SW480 (cell line): ENCODE data around the gene TM9SF3.
"Not testable (repeated sequence)": the region's sequence is repeated elsewhere in the genome, so short reads cannot be mapped to it uniquely, and the experiment has no call there.

Experiments used
- DNase-seq: peaks from one replicate; pipeline ENCODE4 v3.0.0-alpha.2; 2016; ENCODE audit warnings: low spot score

The TM9SF3 gene

DNA sequence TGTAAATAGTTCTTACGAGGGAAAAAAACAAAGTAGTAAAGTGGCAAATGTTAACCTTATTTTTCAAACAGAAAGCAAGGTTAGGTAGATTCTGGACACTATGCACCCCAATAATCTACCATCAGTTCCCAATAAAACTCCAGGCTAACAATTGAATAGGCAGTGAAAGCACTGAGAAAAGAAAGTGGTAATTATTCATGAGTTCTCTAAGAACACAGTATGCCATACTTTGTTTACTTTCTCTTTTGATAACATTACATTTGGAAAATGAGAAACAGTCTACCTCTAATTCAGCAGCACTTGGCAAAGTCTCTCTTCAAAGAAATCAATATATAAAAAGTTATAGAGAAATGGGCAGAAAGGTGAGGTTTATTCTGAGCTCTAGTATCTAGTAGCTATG lies 18.4 kb downstream of the TM9SF3 start:
- DNase-seq = no peak

DNA sequence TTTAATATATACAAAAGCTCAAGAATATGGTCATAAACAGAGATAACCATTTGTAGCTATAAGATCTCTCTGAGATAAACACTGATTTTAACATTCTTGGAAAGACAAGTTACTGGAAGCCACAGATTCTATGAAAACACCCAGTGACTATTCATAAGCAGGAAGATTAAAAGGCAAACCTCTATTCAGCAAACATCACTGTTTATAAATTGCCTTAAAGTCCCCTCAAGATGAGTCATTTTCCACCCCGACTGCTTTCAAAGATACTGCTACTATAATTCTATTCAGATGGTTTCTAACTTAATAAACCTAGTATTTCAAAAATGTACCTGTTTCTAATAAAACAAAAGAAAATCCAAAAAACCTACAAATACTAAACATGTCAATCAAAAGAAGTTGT lies 21.0 kb downstream of the TM9SF3 start:
- no peak for DNase-seq

DNA sequence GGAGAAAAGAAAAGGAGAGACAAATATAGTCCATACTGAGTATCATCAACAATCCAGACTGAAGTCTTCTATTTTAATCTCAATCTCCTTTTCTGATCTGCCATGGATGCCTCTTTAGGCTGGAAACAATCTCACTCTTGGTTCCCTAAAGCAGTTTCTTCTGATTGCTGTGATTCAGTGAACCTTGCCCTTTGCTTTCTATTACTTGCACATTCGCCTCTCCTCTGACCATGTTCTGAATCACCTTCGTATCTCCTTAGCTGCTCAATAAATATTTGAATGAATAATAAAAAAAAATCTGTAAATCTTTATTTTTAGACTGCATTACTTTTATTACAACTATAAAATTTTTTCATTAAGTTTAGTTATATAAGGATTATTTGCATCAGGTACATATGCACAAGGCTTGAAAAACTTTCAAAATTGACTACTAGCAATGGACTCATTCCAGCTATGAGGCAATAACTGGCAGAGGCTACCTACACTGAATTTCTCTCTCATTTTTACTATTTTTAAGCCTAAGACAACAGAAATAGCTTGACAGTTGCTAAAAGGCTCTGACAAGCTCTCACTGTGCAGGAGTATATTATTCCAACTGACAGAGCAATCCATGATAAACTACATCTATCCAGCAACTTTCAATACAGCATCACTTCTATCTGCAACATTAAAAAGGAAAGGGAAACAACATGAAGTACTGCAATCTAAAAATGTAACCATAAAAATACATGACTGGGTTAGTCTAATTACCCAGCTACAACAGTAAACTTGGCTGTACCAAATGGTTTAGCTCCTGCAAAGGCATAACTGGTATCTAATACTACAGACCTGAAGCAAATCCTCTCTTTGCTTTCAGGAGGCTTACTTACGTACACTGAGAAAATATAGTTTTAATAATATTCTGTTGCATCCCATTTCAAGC lies 25.6 kb downstream of the TM9SF3 start:
- DNase-seq = no peak

DNA sequence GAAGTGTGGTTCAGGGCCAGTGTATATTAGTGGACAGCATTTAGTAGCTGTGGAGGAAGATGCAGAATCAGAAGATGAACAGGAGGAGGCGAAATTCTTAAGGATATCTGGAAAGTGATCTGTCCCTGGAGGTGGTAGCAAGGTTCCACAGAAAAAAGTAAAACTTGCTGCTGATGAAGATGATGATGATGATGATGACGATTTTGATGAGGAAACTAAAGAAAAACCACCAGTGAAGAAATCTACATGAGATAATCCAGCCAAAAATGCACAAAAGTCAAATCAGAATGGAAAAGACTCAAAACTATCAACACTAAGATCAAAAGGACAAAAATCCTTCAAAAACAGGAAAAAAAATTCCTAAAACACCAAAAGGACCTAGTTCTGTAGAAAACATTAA lies 26.3 kb downstream of the TM9SF3 start:
- no peak for DNase-seq

DNA sequence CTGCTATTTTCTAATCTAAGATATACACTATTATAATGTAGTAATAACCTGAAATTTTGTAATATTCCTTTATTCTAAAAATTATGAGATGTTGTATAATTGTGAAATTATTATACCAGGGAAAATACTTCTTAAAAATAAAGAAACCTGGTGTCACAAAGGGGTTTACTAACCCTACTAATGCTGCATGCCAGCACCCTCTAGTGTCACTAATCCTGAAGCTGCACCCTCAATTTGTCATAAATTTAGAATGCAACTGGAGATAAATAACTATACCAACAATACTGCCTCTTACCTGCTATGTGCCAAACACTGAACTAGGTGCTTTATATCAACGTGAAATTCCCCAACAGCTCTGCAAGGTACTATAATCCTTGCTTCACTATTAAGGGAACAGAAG lies 30.8 kb downstream of the TM9SF3 start:
- peak; percentile 23 for DNase-seq

DNA sequence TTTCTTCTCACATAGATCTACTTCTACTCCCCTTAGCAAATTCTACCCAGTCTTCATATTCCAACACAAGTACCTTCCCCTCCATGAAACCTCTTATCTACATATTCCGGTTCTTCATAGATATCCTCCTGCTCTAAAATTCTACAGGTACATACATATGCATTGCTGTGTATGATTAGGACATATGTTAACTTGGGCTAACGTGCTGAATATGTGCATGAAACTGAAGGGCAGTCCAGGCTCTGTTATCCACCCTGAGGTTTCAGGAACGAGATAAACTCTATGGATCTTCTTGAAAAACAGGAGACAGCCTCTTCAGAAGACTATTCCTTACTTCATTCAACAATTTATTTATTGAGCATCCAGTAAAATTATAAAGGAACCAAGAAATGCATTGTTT lies 31.5 kb downstream of the TM9SF3 start:
- no peak for DNase-seq

DNA sequence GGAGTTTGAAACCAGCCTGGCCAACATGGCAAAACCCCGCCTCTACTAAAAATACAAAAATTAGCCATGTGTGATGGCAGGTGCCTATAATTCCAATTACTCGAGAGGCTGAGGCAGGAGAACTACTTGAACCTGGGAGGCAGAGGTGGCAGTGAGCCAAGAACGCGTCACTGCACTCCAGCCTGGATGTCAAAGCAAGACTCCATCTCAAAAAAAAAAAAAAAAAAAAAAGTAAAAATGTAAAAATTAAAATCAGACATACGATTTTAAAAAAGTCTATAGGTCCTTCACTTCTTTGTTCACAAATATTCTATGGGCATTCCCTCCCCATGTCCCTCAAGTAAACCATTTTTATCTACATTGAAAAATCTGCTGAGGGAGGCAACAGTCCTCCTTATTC lies 38.2 kb downstream of the TM9SF3 start:
- DNase-seq = no peak

DNA sequence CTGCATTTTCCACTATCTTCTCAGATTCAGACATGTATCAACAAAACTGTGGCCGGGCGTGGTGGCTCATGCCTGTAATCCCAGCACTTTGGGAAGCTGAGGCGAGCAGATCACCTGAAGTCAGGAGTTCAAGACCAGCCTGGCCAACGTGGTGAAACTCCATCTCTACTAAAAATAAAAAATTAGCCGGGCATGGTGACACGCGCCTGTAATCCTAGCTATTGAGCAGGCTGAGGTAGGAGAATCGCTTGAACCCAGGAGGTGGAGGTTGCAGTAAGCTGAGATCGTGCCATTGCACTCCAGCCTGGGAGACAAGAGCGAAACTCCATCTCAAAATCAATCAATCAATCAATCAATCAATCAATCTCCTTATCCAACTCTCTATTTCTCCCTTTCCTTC lies 41.3 kb downstream of the TM9SF3 start:
- DNase-seq = not testable (repeated sequence)

DNA sequence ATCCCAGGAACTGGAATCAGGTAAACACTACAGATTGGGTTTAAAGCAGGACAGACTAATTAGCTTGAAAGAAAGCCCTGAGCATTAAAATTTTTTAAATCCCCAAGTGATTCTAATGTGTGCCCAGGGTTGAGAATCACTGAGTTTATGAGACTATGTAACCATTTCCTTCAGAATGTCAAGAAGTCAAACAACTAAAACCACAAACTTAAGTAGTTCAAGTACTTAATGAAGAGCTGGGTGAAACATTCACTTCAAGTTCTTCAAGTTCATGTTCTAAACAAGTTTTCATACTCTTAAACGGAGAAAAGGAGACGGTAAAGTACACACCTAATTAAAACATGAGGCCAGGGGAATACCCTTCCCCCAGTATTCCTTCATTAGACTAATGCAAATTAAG lies 44.9 kb downstream of the TM9SF3 start:
- no peak for DNase-seq

DNA sequence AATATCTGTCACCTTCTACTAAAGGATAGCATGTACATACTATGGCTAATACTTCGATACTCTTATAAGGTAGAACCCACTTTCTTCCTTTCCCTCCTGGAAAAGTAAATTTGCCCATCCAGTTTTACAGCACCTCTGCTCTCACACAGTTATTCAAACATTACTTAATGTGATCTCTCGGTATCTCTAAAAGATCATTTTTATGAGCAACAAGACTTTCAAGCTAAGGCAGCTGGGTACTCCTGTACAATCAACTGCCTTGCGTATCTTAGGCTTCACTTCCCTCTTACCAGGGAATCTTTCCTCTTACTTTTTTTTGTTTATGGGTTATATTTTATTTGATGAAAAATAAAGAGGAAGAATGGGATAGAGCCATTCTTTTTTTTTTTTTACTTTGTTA lies 46.6 kb downstream of the TM9SF3 start:
- DNase-seq = no peak

DNA sequence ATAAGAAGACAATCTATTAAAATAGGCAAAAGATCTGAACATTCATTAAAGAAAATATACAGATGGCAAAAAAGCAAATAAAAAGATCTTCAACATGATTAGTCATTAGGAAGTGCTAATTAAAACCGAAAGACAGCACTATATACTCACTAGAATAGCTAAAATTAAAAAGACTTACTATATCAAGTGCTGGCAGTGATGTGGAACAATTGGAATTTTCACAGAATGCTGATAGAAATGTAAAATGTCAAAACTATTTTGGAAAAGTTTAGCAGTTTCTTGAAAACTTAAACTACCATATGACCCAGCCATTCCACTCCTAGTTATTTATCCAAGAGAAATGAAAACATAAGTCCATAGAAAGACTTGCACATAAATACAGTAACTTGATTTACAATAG lies 48.1 kb downstream of the TM9SF3 start:
- DNase-seq = no peak

DNA sequence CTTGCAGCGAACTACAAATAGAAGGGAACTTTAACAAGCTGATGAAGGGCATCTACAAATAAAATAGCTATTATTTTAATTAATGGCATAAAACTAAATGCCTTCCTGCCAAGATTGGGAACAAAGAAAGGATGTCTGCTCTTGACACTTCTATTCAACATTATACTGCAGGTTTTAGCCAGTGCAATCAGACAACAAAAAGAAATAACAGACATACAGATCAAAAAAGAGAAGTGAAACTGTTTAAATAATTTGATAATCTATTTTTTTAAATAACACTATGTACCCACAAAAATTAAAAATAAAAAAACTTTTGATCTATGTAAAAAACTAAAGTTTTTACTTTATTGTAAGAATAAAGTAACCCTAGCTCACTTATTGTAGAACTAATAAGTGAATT lies 50.7 kb downstream of the TM9SF3 start:
- no peak for DNase-seq

DNA sequence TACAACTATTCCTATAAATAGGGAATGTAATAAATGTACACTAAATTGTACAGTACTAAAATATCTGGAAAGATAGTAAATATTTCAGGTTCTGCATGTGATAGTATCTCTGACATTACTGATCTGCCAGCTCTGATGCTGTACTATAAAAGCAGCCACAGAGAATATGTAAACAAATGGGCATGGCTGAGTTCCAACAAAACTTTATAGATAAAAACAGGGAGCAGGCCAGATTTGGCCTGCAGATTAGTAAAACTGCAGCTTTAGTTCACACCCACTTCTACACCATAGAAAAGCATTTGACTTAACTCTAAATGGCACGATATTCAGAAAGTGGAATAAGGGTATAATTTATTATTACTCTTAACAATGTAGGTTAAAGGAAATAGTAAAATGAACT lies 54.3 kb downstream of the TM9SF3 start:
- no peak for DNase-seq

DNA sequence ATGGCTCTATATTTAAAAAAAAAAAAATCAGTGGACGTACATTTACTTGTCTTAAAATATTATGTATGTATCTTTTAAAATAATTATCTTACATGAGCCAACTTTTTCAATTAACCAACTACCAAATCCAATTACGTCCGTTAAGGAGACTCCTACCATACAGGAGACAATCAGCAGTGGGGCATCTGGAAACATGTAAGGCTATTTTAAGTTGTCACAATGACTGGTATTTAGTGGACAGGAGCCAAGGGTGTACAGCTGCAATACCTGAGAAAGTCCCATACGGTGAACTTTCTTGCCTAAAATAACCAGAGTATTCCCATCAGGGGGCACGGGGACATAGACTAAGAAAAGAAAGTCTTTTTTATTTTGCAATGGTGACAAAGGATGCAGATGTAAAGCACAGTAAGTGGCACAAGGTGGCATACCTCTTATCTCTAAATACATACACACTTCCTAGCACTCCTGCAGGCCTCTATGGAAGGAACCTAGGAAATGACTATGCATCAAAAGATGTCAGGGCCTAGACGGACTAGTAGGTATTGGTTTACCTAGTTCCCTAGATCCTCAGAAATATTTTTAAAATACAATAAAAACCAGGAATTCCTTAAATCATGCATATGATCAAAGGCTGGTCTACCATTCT lies 57.1 kb downstream of the TM9SF3 start:
- DNase-seq = no peak

DNA sequence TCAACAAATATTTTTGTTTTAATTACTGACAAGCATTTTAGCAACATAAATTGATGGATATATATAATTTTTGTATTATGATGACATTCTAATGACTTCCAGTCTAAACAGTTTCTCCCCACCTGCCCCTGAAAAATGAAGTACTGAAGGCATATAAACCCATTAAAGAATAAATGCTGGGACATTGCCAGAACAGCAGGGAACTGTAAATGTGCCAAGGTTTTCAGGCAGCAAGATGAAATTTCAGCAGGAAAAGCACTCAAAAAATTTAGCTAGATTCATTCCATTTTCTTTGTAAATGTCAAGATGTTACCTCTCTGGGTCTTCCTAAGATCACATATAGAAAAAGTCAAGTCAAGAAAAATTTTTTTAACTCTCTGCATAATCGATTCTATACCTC lies 62.1 kb downstream of the TM9SF3 start:
- no peak for DNase-seq

DNA sequence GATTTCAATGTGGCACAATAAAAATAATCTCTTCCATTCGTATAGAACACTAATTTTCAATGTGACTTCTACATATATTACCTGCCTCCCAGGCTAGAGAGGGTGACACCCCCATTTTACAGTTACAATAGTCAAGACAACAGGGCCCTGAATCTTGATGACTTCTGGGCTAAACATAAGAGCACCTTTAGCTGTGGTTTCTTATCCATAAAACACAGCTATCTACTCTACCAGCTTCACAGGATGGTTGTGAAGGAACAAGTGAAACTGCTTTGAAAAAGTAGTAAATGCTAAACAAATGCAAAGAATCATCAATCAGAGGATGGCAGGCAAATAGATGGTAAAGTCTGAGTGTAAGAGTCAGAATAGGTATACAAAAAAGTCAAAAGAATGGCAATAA lies 69.5 kb downstream of the TM9SF3 start:
- DNase-seq = no peak

DNA sequence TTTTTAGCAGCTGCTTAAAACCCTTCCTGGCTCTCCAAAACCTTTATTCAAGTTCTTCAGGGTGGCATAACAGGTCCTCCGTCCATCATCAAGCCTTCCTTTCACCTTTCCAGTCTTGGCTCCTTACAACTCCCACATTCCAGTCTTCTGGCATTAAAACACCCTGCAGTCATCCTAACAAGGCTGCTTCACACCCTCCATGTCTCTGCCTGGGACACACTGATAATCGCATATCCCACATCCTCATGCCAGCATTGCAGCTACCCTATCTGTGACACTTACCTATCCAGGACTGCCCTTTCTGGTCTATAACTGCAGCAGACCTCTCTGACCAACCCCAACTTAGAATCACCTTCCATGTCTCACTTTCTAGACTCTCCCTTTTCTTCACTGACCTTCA lies 70.5 kb downstream of the TM9SF3 start:
- DNase-seq = no peak

DNA sequence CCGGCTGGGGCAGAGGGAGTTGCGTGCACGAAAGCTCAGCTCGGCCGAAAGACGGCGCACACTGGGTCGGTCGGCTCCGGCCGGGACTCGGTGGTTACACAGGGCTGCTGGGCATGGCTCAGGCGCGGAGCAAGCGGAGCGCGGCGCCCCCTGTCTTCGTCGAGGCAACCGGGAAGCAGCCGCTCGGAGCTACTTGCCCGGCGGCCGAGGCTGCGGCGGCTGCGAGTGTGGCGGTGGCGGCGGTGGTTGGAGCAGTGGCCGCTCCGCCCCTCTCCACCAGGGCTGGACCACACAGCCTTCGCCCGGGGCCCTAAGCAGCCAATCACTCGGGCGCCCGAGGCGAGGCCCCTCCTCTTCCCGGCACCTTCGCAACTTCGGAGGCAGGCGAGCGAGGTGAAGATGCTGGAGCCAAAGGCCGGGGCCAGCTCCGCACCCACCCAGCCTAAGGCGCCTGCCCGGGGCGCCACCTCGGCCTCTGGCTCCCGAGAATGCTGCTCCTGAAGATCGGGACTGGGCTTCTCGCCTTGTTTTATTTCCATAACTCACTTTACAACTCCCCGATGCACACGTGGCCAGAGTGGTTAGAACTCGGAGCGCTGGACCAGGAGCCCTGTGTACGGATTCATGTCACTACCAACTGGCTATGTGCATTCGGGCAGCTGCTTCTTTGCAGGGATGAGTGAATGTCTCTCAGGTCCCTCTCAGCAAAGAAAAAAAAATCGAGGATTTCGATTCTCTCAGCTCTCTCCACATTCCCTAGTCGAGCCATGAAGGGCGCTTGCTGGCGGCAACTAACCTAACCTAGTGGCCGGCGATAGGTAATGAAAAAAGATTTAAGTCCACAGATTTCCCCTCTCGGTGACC lies 72.9 kb downstream of the TM9SF3 start, which contains the start of gene TLL2:
Gene TLL2, minus strand, starts transcription at position 229 of the 864 bp plus-strand sequence. CDS start 241 bp downstream, outside the sequence.
- DNase-seq = peak; percentile 87

DNA sequence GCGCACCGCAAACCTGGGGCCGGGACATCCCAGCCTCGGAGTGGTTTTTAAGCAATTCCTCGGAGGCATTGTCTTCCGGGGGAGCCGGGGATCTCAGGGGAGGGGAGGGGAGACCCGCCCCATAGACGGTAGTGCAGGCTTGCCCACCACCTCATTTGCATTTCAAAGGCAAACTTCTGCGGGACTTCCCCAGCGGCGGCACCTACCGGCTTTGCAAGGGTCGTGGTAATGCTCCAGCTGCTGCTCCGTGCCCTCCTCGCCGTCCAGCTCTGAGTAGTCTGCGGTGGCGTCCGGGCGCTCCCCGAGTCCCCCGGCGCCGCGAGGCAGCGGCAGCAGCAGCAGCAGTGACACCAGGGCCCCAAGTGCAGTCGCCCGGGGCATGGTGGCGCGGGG lies 73.5 kb downstream of the TM9SF3 start:
- DNase-seq = no peak

DNA sequence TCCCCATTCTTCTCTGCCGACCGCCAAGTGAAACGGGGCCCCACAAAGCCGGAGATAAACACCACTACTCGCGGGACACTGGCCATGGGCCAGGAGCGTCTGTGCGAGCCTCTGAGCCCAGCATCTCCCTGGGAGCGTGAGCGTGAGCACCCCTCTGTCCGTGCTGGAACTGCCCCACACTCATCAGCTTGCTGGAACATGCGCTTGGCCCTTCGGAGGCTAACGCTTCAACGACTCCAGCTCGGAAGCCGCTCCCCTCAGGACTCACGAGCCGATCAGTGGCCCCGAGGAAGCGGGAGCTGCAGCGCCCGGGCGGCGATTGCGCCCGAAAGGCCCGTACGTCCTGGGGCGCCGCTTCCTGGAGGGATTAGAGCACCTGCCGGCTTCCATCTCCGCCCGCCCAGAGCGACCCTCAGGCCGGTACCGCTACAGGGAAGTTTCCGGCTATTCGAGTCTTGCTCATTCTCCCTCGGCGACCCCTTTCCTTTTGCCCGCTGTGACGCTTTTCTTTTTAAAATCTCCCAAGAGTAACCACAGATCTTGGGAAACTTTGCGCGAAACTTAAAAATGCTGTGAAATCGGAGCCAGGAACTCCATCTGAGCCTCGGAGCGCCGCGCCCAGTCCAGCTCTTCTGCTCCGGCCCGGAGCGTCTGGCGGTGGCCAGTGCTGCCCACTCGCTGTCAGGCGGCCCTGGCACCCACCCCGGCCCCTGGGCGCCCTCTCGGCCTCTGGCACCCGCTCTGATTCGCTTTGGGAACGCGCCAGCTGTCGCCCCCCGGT lies 74.1 kb downstream of the TM9SF3 start:
- peak; percentile 53 for DNase-seq

DNA sequence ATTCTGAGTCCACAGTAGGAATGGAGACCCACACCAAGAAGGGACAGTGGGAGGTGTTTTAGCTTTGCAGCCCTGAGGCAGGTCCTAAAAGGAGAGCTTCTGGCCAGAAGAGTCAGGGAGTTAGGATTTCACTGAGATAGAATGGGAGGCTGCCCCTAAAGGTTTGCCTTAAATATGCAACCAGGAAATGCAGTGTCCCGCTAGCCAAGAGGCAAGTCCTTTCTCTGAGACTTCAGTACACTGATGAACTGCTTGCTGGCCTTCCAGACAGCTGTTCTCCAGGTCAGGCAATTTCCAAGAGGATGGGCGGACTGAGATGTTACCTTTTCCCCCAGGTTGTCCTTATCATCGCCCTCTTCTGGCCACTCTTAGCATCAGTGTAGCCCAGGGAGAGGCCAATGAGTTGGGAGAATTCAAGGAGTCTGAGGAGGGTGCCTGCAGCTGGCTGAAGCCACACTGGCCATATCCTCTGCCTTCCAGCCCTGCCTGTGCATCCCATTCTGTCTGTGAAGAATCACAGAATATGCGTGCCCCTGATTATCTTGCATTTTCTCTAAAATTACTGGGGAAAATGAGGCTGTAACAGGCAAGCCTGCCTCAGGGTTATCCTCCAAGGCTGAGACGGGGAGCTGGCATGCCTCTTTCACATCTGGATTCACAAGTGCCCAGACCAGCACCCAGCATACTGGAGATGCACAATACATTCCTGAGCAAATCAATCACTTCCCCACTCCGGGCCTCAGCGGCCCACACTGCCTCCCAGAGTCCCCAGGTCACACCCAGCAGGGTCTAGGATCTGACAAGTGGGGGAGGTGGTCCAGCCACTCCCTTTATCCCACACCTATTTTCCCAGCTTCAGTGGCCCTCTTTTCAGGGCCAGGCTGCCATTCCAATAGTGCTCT lies 75.5 kb downstream of the TM9SF3 start:
- peak; percentile 69 for DNase-seq
